HEK293T (cell line): Measurements from ENCODE around the gene PRRT4.

Experiments used
- BHLHE40 ChIP-seq: fragments of 450-650 bp; IDR thresholded peaks from 2 replicates; pipeline ENCODE4 v1.6.1; 2016; ENCODE audit warnings: mild to moderate bottlenecking, moderate library complexity, borderline replicate concordance
- SP1 ChIP-seq: fragments of 450-650 bp; IDR thresholded peaks from 2 replicates; pipeline ENCODE4 v1.6.1; 2017
- ZNF384 ChIP-seq: fragments of 450-650 bp; IDR thresholded peaks from 2 replicates; pipeline ENCODE4 v1.6.1; 2016

GRCh38 chr7:128353189-128353588, 8.3 kb downstream of the PRRT4 start:
- TF ChIP-seq SP1 = no peak
- no peak for TF ChIP-seq ZNF384
- no peak for TF ChIP-seq BHLHE40
